HG02610 (cell line): ENCODE results near the gene EXD3.

Experiments used
- ATAC-seq: cut with Tn5 transposase; IDR thresholded peaks from one replicate; pipeline ENCODE4 v1.9.1; 2021; ENCODE audit warnings: mild to moderate bottlenecking, moderate library complexity; ENCODE audit not compliant: unreplicated experiment

EXD3 gene

GRCh38 chr9:137278061-137278701 is 144.8 kb downstream of the EXD3 start:
- ATAC-seq: no peak

GRCh38 chr9:137277329-137278041 is 145.5 kb downstream of the EXD3 start, which contains the start of gene TOR4A:
TOR4A (plus strand) TSS chr9:137277726; CDS start chr9:137278690, 964 bp downstream.
- peak; percentile 47 for ATAC-seq

- no peak for ATAC-seq
Measured at GRCh38 chr9:137276473-137277328, 146.3 kb downstream of the EXD3 start.

GRCh38 chr9:137275588-137276472 is 147.1 kb downstream of the EXD3 start:
- no peak for ATAC-seq

- no peak for ATAC-seq
Measured at GRCh38 chr9:137275203-137275587, 147.8 kb downstream of the EXD3 start.

- ATAC-seq: no peak
Measured at GRCh38 chr9:137273611-137274320, 149.2 kb downstream of the EXD3 start.

- no peak for ATAC-seq
Measured at GRCh38 chr9:137273095-137273490, 149.9 kb downstream of the EXD3 start.

GRCh38 chr9:137272241-137273094 is 150.5 kb downstream of the EXD3 start:
- ATAC-seq: no peak

GRCh38 chr9:137271696-137272076 is 151.3 kb downstream of the EXD3 start:
- ATAC-seq: no peak

- no peak for ATAC-seq
Measured at GRCh38 chr9:137270929-137271695, 151.8 kb downstream of the EXD3 start.

GRCh38 chr9:137269231-137269772 is 153.7 kb downstream of the EXD3 start:
- no peak for ATAC-seq

GRCh38 chr9:137268538-137269201 is 154.3 kb downstream of the EXD3 start:
- no peak for ATAC-seq

- ATAC-seq: no peak
Measured at GRCh38 chr9:137267933-137268355, 155.0 kb downstream of the EXD3 start.

GRCh38 chr9:137266585-137267453 is 156.1 kb downstream of the EXD3 start:
- ATAC-seq: no peak

- ATAC-seq: no peak
Measured at GRCh38 chr9:137266162-137266527, 156.8 kb downstream of the EXD3 start.

- no peak for ATAC-seq
Measured at GRCh38 chr9:137265496-137266161, 157.3 kb downstream of the EXD3 start.
